Retinal pigment epithelial cell (primary cell): Measurements from ENCODE around the gene CCDC85A.

Experiments
- DNase-seq: peaks from one replicate; pipeline ENCODE4 v3.0.0-alpha.2; 2010; ENCODE audit warnings: low read depth
- H3K4me3 ChIP-seq: 2 replicates; pipeline ENCODE4 v1.5.1; 2011; ENCODE audit warnings: mild to moderate bottlenecking, low read length, control low read depth, moderate library complexity
- TF ChIP-seq, protein P1 (sequence below): conservative IDR thresholded peaks from 2 replicates; pipeline ENCODE4 v1.5.1; 2011; ENCODE audit warnings: low read depth, low read length, control low read depth, inconsistent platforms

Gene CCDC85A

DNA sequence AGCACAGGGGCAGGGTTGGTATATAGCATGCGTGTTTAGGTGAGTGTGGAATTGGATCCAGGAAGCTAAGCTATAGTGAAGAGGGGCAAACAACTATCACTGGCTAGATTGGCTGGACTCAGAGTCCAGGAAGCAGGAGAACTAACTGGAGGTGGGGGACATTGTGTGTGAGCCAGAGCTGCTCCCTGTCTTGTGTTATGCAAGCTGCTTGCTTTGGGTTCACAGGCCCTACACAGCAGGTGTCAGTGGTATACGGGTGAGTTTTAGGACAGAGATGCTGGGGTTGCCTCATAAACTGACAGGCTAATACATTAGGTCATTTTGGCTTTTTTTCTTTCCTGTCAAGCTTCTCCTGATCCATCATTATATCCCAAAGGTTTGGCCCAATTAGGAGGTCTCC is 87.5 kb downstream of the CCDC85A start:
- H3K4me3 ChIP-seq, result no peak overlapping the region
- TF ChIP-seq, protein P1, sequence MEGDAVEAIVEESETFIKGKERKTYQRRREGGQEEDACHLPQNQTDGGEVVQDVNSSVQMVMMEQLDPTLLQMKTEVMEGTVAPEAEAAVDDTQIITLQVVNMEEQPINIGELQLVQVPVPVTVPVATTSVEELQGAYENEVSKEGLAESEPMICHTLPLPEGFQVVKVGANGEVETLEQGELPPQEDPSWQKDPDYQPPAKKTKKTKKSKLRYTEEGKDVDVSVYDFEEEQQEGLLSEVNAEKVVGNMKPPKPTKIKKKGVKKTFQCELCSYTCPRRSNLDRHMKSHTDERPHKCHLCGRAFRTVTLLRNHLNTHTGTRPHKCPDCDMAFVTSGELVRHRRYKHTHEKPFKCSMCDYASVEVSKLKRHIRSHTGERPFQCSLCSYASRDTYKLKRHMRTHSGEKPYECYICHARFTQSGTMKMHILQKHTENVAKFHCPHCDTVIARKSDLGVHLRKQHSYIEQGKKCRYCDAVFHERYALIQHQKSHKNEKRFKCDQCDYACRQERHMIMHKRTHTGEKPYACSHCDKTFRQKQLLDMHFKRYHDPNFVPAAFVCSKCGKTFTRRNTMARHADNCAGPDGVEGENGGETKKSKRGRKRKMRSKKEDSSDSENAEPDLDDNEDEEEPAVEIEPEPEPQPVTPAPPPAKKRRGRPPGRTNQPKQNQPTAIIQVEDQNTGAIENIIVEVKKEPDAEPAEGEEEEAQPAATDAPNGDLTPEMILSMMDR, result no peak
- DNase-seq, result no peak

GRCh38 chr2:56285224-56285623 is 101.4 kb downstream of the CCDC85A start:
- no peak overlapping the region for H3K4me3 ChIP-seq
- DNase-seq, result no peak
- TF ChIP-seq, protein P1, result no peak

DNA sequence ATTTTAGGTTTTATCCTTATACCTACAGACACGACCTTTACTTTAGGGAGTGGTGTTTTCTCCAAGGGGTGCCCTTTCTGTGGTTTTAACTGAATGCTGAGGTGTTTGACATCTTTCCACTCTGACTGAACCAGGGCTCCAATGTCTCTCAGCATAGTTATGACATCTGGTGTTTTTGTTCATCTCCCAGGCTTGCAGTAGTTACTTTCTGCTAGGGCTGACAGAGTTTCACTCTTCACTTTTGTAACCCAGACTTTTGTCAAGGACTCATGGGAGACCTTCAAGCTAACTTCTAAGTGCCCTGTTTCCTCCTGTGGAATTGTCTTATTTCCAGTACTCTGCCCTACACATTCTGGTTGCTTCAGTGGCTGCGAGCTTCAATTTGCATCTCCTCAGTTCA is 103.1 kb downstream of the CCDC85A start:
- TF ChIP-seq, protein P1, result no peak
- DNase-seq, result no peak
- no peak overlapping the region for H3K4me3 ChIP-seq

GRCh38 chr2:56287508-56287907 is 103.7 kb downstream of the CCDC85A start:
- H3K4me3 ChIP-seq, result no peak overlapping the region
- TF ChIP-seq, protein P1, result no peak
- DNase-seq, result no peak

DNA sequence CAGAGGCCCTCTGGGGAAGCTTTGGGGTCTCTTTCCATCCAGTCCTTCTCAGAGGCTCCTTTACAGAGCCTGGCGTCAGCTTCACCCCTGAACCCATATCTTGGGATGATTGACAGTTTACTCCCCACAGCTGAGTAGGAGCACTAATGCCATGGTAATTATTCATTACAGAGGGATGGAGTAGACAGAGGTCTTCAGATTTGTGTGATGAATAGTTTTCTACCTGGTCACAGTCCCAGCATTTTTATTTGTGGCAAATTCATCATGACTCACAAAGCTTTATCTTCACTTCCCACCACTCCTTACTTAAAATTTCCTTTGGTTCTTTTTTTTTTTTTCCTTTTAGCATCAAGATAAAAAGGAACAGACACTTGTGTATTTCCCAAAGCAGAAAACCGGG is 104.2 kb downstream of the CCDC85A start:
- TF ChIP-seq, protein P1, result no peak
- no peak overlapping the region for H3K4me3 ChIP-seq
- DNase-seq, result no peak

GRCh38 chr2:56288838-56289580 is 105.2 kb downstream of the CCDC85A start:
- TF ChIP-seq, protein P1, result no peak
- no peak for DNase-seq
- no peak overlapping the region for H3K4me3 ChIP-seq

GRCh38 chr2:56291711-56292110 is 107.9 kb downstream of the CCDC85A start:
- H3K4me3 ChIP-seq, result no peak overlapping the region
- DNase-seq, result no peak
- TF ChIP-seq, protein P1, result no peak
